SK-N-SH treated with all-trans-retinoic acid at 6 μM for 48 hours (cell line): Measurements from ENCODE around the gene VPS41.

ENCODE experiments used
- ATAC-seq: fragments of 200-7000 bp; cut with Tn5 transposase; 3 replicates; pipeline ENCODE4 v1.9.1; 2020; ENCODE audit warnings: mild to moderate bottlenecking, moderate library complexity
- ARNTL ChIP-seq: fragments of 450-650 bp; formaldehyde crosslinking; IDR thresholded peaks from 2 replicates; pipeline ENCODE4 v1.5.0; 2020; ENCODE audit warnings: low read depth, mild to moderate bottlenecking, moderate library complexity, borderline replicate concordance
- BACH2 ChIP-seq: fragments of 250-450 bp; sonication (Bioruptor Pico); IDR thresholded peaks from 2 replicates; pipeline ENCODE4 v1.9.0; 2021; ENCODE audit warnings: mild to moderate bottlenecking, borderline replicate concordance
- ESRRG ChIP-seq: fragments of 250-450 bp; sonication (Bioruptor Pico); IDR thresholded peaks from 2 replicates; pipeline ENCODE4 v1.6.1; 2021; ENCODE audit warnings: mild to moderate bottlenecking
- RARB ChIP-seq: fragments of 250-450 bp; sonication (Bioruptor Pico); IDR thresholded peaks from 2 replicates; pipeline ENCODE4 v1.8.0; 2021; ENCODE audit warnings: mild to moderate bottlenecking, moderate library complexity
- TOX ChIP-seq: fragments of 250-450 bp; sonication (Bioruptor Pico); IDR thresholded peaks from 2 replicates; pipeline ENCODE4 v1.8.0; 2021; ENCODE audit warnings: mild to moderate bottlenecking, moderate library complexity, borderline replicate concordance
- ZC3H10 ChIP-seq: fragments of 250-450 bp; sonication (Bioruptor Pico); IDR thresholded peaks from 2 replicates; pipeline ENCODE4 v1.5.1; 2021; ENCODE audit warnings: mild to moderate bottlenecking, moderate library complexity
- ZFP3 ChIP-seq: fragments of 250-450 bp; sonication (Bioruptor Pico); IDR thresholded peaks from 2 replicates; pipeline ENCODE4 v1.5.0; 2020; ENCODE audit warnings: mild to moderate bottlenecking, moderate library complexity
- ZFP30 ChIP-seq: fragments of 450-650 bp; formaldehyde crosslinking; IDR thresholded peaks from 2 replicates; pipeline ENCODE4 v1.5.0; 2022; ENCODE audit warnings: mild to moderate bottlenecking, moderate library complexity
- ZNF70 ChIP-seq: fragments of 450-650 bp; formaldehyde crosslinking; IDR thresholded peaks from 2 replicates; pipeline ENCODE4 v1.5.0; 2020; ENCODE audit warnings: mild to moderate bottlenecking, moderate library complexity
- TF ChIP-seq, protein P1 (sequence below): fragments of 250-450 bp; sonication (Bioruptor Pico); IDR thresholded peaks from 2 replicates; pipeline ENCODE4 v1.8.0; 2020; ENCODE audit warnings: mild to moderate bottlenecking, moderate library complexity, borderline replicate concordance
- TF ChIP-seq, protein P2 (sequence below): fragments of 250-450 bp; sonication (Bioruptor Pico); IDR thresholded peaks from 2 replicates; pipeline ENCODE4 v1.5.1; 2020; ENCODE audit warnings: low read depth, mild to moderate bottlenecking, moderate library complexity
- TF ChIP-seq, protein P3 (sequence below): fragments of 250-450 bp; sonication (Bioruptor Pico); IDR thresholded peaks from 2 replicates; pipeline ENCODE4 v1.5.0; 2020; ENCODE audit warnings: mild to moderate bottlenecking, moderate library complexity

Gene VPS41

DNA sequence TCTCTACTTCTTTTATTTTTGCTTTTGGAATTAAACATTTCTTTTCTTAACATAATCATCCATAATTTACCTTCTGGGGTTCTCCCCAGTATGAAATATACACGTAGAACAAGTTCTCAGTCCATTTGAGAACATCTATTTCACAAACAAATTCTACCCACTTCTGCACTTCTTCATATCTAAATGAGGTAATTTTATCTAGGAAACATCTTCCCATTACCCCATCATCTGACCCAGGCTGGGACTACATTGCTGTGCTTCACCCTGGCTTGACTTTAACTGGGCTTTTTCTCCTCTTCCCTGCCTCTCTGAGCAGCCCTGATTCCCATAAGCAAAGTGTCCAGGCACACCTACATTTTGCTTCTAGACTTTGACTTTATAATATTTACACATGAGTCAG lies 234.5 kb downstream of the VPS41 start (continued):
- TF ChIP-seq, protein P1, sequence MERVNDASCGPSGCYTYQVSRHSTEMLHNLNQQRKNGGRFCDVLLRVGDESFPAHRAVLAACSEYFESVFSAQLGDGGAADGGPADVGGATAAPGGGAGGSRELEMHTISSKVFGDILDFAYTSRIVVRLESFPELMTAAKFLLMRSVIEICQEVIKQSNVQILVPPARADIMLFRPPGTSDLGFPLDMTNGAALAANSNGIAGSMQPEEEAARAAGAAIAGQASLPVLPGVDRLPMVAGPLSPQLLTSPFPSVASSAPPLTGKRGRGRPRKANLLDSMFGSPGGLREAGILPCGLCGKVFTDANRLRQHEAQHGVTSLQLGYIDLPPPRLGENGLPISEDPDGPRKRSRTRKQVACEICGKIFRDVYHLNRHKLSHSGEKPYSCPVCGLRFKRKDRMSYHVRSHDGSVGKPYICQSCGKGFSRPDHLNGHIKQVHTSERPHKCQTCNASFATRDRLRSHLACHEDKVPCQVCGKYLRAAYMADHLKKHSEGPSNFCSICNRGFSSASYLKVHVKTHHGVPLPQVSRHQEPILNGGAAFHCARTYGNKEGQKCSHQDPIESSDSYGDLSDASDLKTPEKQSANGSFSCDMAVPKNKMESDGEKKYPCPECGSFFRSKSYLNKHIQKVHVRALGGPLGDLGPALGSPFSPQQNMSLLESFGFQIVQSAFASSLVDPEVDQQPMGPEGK (CRISPR knock-in tag): no peak
- TF ChIP-seq ZC3H10 (CRISPR knock-in tag): no peak

DNA sequence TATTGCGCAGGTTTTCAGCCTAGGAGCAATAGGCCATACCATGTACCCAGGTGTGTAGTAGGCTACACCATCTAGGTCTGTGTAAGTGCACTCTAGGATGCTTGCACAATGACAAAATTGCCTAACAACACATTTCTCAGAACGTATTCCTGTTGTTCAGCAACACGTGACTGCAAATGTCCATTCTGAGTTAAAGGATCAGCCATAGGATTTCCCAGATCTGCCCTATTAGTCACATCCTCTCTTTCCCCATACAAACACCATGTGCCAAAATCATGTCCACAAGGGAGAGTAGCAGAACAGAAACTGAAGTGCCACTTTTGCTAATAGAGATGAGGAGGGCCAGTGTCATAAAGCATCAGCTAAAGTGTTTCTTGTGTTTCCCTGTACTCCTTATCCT lies 235.2 kb downstream of the VPS41 start:
- no peak for TF ChIP-seq ARNTL (CRISPR knock-in tag)
- TF ChIP-seq TOX: no peak
- no peak for TF ChIP-seq ZFP30 (CRISPR knock-in tag)
- TF ChIP-seq, protein P2, sequence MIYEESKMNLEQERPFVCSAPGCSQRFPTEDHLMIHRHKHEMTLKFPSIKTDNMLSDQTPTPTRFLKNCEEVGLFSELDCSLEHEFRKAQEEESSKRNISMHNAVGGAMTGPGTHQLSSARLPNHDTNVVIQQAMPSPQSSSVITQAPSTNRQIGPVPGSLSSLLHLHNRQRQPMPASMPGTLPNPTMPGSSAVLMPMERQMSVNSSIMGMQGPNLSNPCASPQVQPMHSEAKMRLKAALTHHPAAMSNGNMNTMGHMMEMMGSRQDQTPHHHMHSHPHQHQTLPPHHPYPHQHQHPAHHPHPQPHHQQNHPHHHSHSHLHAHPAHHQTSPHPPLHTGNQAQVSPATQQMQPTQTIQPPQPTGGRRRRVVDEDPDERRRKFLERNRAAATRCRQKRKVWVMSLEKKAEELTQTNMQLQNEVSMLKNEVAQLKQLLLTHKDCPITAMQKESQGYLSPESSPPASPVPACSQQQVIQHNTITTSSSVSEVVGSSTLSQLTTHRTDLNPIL (CRISPR knock-in tag): no peak
- TF ChIP-seq ZNF70: no peak
- TF ChIP-seq RARB: no peak
- no peak for TF ChIP-seq ESRRG
- TF ChIP-seq ZFP3 (CRISPR knock-in tag): no peak
- TF ChIP-seq, protein P3, sequence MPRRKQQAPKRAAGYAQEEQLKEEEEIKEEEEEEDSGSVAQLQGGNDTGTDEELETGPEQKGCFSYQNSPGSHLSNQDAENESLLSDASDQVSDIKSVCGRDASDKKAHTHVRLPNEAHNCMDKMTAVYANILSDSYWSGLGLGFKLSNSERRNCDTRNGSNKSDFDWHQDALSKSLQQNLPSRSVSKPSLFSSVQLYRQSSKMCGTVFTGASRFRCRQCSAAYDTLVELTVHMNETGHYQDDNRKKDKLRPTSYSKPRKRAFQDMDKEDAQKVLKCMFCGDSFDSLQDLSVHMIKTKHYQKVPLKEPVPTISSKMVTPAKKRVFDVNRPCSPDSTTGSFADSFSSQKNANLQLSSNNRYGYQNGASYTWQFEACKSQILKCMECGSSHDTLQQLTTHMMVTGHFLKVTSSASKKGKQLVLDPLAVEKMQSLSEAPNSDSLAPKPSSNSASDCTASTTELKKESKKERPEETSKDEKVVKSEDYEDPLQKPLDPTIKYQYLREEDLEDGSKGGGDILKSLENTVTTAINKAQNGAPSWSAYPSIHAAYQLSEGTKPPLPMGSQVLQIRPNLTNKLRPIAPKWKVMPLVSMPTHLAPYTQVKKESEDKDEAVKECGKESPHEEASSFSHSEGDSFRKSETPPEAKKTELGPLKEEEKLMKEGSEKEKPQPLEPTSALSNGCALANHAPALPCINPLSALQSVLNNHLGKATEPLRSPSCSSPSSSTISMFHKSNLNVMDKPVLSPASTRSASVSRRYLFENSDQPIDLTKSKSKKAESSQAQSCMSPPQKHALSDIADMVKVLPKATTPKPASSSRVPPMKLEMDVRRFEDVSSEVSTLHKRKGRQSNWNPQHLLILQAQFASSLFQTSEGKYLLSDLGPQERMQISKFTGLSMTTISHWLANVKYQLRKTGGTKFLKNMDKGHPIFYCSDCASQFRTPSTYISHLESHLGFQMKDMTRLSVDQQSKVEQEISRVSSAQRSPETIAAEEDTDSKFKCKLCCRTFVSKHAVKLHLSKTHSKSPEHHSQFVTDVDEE (CRISPR knock-in tag): no peak
- TF ChIP-seq BACH2 (CRISPR knock-in tag): no peak
- TF ChIP-seq, all 23 proteins: peak for 0
- no peak for ATAC-seq
